HPDE6-E6E7 (cell line): Measurements from ENCODE around the gene PPP1R14B.

Experiments
- DNase-seq: peaks from one replicate; pipeline ENCODE4 v3.0.0; 2011; ENCODE audit warnings: missing footprints; ENCODE audit errors: extremely low spot score

Gene PPP1R14B

DNA sequence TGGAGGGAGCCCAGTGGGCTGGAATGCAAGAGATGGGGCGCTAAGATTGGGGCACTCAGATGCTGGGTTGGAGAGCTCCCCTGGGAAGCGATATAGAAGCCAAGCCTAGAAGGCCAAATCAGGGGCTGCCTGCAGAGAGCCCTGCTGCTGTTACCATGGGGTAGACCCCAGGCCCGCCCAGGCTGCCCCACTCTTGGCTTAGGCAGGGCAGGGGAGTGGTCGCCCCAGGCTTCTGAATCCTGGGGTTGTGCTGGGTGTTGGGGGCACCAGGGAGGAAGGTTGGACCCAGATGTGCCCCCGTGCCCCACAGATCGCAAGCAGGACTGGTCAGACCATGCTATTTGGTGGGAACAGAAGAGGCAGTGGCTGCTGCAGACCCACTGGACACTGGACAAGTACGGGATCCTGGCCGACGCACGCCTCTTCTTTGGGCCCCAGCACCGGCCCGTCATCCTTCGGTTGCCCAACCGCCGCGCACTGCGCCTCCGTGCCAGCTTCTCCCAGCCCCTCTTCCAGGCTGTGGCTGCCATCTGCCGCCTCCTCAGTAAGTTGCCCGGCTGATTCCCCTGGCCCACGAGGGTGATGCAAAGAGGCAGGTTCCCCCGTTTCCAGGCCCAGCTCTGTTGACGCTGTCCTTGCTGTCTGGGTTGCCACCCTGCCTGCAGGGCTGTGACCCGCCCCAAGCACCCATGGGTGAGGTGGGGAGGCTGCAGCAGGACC is 36.3 kb downstream of the PPP1R14B start:
- no peak for DNase-seq

GRCh38 chr11:64209563-64209843 is 37.2 kb downstream of the PPP1R14B start:
- DNase-seq: no peak

DNA sequence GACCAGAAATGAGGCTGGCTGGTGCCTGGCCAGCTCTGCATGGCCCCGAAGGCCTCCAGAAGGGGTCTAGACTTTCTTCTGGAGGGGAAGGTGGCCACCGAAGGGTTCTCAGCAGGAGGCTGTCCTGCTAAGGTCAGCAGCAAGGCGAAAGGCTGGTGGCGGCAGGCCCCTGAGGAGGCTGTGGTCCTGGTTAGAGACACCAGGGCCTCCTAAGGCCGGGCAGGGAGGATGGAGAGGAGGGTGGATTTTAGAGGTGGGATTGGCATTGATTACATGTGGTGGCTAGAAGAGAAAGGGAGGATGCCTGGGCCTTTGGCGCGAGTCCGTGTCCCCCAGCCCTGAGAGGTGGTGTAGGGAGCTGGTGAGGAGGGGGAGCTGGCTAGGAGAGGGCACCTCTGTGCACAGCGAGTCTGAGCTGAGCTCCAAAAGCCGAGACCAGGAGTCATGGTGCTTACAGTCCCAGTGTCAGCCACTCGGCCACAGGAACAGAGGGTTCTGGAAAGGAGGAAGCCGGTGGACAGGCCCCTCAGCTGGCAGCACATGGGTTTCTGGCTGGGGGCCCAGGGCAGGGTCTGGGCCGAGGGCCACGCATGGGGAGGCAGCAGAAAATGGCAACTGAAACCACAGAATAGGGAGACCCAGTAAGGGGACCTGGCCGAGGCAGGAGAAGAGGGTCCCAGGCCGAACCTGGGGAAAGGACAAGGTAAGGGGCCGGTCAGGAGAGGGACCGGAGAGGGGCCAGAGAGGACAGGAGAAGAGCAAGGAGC is 37.8 kb downstream of the PPP1R14B start:
- no peak for DNase-seq

DNA sequence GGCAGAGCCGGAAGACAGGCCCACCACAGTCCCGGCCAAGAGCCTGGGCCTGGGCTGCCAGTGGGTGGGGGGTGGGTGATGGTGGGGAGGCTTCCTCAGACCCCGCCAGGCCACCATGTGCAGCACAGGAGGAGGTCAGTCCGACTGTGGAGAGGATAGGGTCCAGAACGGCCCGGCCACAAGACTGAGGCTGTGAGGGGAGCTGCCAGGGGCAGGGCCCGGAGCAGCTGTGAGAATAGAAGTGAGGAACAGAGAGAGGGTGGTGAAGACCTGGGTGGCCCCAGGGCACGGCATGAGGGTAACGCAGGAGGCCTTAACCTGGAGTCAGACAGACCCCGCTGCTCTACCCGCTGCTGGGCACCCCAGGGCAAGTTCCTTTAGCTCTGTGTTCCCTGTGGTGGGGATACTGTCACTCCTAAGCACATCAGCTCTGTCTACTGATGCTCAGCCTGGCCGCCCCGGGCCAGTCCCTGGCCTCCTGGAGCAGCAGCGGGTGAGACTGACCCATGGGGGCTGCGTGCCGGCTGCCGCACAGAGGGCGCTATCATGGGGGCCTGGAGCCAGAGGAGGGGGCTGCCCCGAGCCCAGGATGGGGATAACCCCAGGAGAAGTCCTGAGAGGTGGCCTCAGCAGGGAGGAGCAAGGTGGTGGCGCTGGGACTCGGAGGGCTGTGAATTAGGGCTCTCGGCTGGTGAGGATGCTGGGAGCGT is 38.5 kb downstream of the PPP1R14B start:
- DNase-seq: no peak

DNA sequence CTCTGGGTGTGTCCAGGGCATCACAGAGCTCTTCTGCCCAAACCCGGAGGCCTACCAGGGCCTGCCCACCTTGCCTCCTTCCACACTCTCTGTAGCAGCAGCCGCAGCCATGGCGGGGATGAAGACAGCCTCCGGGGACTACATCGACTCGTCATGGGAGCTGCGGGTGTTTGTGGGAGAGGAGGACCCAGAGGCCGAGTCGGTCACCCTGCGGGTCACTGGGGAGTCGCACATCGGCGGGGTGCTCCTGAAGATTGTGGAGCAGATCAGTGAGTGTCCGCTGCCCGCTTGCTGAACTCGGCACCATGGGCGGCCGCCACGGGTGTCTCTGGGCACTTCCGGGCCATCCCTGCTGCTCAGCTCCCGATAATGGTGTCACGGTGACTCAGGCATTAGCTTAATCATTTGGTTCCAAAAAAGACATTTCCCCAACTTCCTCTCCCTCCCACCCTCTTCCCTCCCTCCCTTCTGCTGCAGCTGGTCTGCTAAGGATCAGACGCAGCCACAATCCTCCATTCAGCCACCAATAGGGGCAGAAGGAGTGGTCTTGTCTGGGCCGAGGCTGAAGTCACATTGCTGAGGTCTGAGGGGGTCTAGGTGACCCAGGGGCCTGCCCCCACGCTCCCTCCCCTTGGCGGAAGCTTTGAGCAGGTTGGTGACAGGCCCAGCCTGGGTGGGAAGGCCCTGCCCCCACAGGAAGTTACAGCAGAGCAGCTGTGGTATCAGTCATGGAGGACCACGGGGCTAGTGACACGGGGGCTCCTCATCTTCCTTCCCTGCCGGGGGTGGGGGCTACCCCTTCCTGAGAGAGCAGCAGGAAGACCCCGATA is 39.3 kb downstream of the PPP1R14B start:
- no peak for DNase-seq

DNA sequence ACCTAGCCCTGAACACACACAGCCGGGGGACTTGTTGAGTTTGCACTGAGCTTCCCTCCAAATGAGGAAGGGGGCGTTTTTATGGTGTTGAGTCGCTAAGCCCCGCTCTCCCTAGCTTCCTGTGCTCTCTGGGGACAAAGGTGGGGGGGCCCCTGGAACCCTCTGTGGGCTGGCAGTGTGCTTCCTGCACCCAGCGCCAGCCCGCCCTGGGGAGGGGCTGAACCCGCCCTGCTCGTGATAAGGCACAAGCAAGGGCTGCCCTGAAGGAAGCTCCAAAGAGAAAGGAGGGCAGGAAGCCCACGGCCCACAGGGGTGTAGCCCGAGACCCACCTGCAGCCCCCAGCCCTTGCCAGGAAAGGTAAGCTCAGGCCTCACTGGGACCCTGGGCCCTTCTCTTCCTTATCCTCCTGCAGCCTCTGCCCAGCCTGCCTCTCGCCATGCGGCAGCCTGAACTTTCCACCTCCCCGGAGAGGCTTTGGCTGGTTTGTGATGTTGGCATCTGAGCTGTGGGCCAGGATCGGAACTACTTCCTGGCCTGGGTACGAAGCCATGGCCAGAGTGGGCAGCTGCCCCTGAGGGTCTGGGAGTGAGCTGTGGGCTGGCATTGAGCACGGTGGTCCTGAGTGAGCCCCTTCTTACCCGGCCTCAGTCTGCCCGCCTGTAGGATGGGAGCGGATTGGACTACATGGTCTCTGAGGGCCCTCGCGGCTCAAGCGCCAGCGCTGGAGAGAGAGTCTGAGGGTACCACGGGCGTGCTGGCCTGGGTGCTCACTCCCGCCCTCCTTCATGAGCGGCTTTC is 40.1 kb downstream of the PPP1R14B start, which contains the start of gene FERMT3:
TSS of gene FERMT3 (plus strand) at position 265 of the 799 bp plus-strand sequence. CDS start 644 bp downstream, outside the sequence.
- DNase-seq: no peak

GRCh38 chr11:64204464-64204989 is 42.2 kb downstream of the PPP1R14B start:
- peak; percentile 93 for DNase-seq

DNA sequence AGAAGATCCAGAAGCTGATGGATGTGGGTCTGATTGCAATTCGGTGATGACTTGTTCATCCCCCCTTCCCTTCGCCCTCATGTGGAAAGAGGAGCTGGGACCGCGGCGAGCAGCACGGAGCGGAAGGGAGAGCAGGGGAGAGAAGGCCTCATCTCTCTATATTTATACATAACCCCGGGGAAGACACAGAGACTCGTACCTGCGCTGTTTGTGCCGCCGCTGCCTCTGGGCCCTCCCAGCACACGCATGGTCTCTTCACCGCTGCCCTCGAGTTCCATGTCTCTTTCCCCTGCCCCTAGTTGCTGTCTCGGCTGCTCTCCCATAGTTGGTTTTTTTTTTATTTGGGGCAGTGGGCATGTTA is 42.7 kb downstream of the PPP1R14B start:
- DNase-seq: no peak

DNA sequence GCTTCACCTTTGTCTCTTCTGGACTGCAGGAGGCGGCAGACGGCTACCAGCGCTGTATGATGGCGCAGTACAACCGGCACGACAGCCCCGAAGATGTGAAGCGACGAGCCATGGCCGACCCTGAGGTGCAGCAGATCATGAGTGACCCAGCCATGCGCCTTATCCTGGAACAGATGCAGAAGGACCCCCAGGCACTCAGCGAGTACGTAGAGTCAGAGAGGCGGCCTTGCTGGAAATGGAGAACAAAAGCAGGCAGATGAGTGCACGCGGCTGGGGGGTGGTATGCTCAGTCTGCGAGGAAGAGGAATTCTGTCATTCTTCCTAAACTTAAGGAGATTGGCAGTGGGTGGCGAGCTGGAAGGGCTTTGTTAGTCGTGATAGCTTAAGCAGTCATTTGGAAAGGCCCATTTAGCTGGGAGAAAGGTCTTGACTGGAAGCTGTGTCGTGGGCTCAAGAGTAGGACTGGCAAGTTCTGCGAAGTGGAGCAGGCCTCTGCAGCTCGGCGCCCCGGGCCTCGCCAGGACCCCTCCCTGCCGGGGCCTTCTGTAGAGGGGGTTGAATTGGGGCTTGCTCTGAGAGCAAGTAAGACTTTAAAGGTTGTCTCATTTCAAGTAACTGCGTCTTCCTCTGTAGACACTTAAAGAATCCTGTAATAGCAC is 43.2 kb downstream of the PPP1R14B start:
- DNase-seq: no peak

GRCh38 chr11:64202992-64203391 is 43.8 kb downstream of the PPP1R14B start:
- DNase-seq: no peak

GRCh38 chr11:64201543-64201942 is 45.2 kb downstream of the PPP1R14B start:
- no peak for DNase-seq

GRCh38 chr11:64198511-64198910 is 48.2 kb downstream of the PPP1R14B start:
- DNase-seq: no peak

DNA sequence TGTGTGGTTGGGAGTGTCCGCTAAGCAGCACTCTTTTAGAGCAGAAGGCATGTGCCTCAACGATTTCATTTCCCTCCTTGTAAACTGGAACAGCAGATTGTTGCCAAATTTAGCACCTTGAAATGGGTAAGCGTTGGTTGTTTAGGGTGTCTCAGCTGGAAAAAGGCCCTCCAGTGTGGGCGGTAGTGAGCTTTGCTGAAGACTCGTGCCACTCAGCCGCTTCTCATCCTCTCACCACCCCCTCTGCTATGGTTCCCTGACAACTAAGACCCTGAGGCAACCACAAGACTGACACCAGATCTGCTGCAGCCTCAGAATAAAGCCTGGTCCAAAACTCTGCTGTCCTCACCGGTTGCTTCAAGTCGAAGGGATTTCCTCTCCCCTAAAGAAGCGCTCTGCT is 50.1 kb downstream of the PPP1R14B start:
- no peak for DNase-seq
